Right ventricle myocardium superior (tissue), 1 donor: ENCODE results near the gene CCND3. TPM values are rescaled to one million over a fixed set of nuclear protein-coding genes. Genes with fewer than 3 reads are reported as not detected.

Experiments used
- ATAC-seq: fragments of 200-7000 bp; cut with Tn5 transposase; one replicate; pipeline ENCODE4 v1.9.1; 2020; ENCODE audit warnings: mild to moderate bottlenecking; ENCODE audit not compliant: poor library complexity
- DNase-seq: peaks from one replicate; pipeline ENCODE4 v3.0.0-alpha.2; 2020
- intact Hi-C: fragments of 100-400 bp; cut with DNase I; formaldehyde crosslinking; loops from one replicate; pipeline ENCODE4 v1.11.2; 2022
- total RNA-seq: library from RNA; stranded (reverse); fragmentation: NEBNext Ultra II Directional; extraction: Animal tissue kit (Norgen Biotek cat#: 25700); gene quantifications from one replicate; pipeline ENCODE4 v1.2.1, GENCODE V29; 2021
- donor health status: DM: no; HTN: yes; CAD: no; lungs with severe emphysema.

Gene CCND3
- total RNA-seq, 1 donor from 2014 or later, result 42.3 TPM

GRCh38 chr6:41934278-41935192, 7.1 kb downstream of the CCND3 start:
- intact Hi-C loops, result loop anchor here (5.0 kb wide), 1 partner anchor 147 kb away; the partner anchor contains the start of gene TOMM6
- DNase-seq (no peak), ATAC-seq (no peak)

GRCh38 chr6:41932378-41932777, 9.2 kb downstream of the CCND3 start:
- intact Hi-C loops, result no loop called here
- ATAC-seq, result no peak

GRCh38 chr6:41931792-41932191, 9.8 kb downstream of the CCND3 start:
- ATAC-seq, result no peak
- intact Hi-C loops, result no loop called here
- DNase-seq, result no peak

More at GRCh38 chr6:41932378-41932777, 9.2 kb downstream of the CCND3 start:
- no peak for DNase-seq

GRCh38 chr6:41929924-41930323, 11.7 kb downstream of the CCND3 start:
- intact Hi-C loops, result no loop called here
- ATAC-seq (no peak), DNase-seq (no peak)

GRCh38 chr6:41927253-41927652, 14.4 kb downstream of the CCND3 start:
- intact Hi-C loops, result no loop called here
- DNase-seq (no peak), ATAC-seq (no peak)

- intact Hi-C loops, result loop anchor here (5.0 kb wide), 1 partner anchor 120 kb away; no protein-coding TSS in a partner anchor
- no peak for DNase-seq
- no peak for ATAC-seq
Observed at GRCh38 chr6:41922154-41922553, 19.5 kb downstream of the CCND3 start.

- no peak for DNase-seq
- intact Hi-C loops, result loop anchor here (2.0 to 5.0 kb wide), 2 partner anchors 121 to 135 kb away; partner anchors contain the start of gene TOMM6
- peak; percentile 9 for ATAC-seq
Observed at GRCh38 chr6:41921712-41921998, 20.0 kb downstream of the CCND3 start.

- DNase-seq, result peak; percentile 95
- intact Hi-C loops, result loop anchor here (2.0 to 5.0 kb wide), 2 partner anchors 121 to 134 kb away; partner anchors contain the start of gene TOMM6
- ATAC-seq, result peak; percentile 99
Observed at GRCh38 chr6:41920921-41921711, 20.5 kb downstream of the CCND3 start, which contains the start of the genes BYSL and MED20. Gene BYSL (plus strand): TSS chr6:41921499. CDS start chr6:41921563, 64 bp downstream. Gene MED20 (minus strand): TSS chr6:41921139. CDS start chr6:41921018, 121 bp downstream.

- ATAC-seq (no peak), DNase-seq (no peak)
- intact Hi-C loops, result no loop called here
Observed at GRCh38 chr6:41917528-41917927, 24.1 kb downstream of the CCND3 start.

- intact Hi-C loops, result no loop called here
- DNase-seq, result no peak
- ATAC-seq, result no peak
Observed at GRCh38 chr6:41914869-41915530, 26.6 kb downstream of the CCND3 start.

- intact Hi-C loops, result no loop called here
- DNase-seq, result no peak
- ATAC-seq, result no peak
Observed at GRCh38 chr6:41914343-41914742, 27.3 kb downstream of the CCND3 start.

GRCh38 chr6:41909727-41910126, 31.9 kb downstream of the CCND3 start:
- ATAC-seq (no peak), DNase-seq (no peak)
- intact Hi-C loops, result no loop called here

GRCh38 chr6:41901882-41902519, 39.6 kb downstream of the CCND3 start:
- intact Hi-C loops, result no loop called here
- no peak for ATAC-seq
- DNase-seq, result no peak

- no peak for ATAC-seq
- no peak for DNase-seq
Observed at GRCh38 chr6:41900861-41901260, 40.7 kb downstream of the CCND3 start.

GRCh38 chr6:41896281-41896680, 45.3 kb downstream of the CCND3 start:
- no peak for ATAC-seq
- intact Hi-C loops, result loop anchor here (10.0 kb wide), 1 partner anchor 101 kb away; no protein-coding TSS in a partner anchor

More at GRCh38 chr6:41900861-41901260, 40.7 kb downstream of the CCND3 start:
- intact Hi-C loops, result no loop called here

GRCh38 chr6:41895300-41896233, 46.0 kb downstream of the CCND3 start, which contains the start of gene USP49:
Gene USP49 (minus strand): TSS chr6:41895375. CDS start chr6:41806983, 88,392 bp downstream.
- ATAC-seq, result peak; percentile 100
- intact Hi-C loops, result loop anchor here (10.0 kb wide), 1 partner anchor 101 kb away; no protein-coding TSS in a partner anchor
- DNase-seq, result peak; percentile 93

More at GRCh38 chr6:41896281-41896680, 45.3 kb downstream of the CCND3 start:
- no peak for DNase-seq
